GM18870 (cell line): ENCODE results near the gene CETP.
A peak's percentile ranks its signal among the peaks of the same experiment; 100 is the strongest.

Source experiments
- ATAC-seq: cut with Tn5 transposase; IDR thresholded peaks from one replicate; pipeline ENCODE4 v1.9.1; 2021; ENCODE audit warnings: moderate library complexity; ENCODE audit not compliant: unreplicated experiment

The CETP gene, protein sequence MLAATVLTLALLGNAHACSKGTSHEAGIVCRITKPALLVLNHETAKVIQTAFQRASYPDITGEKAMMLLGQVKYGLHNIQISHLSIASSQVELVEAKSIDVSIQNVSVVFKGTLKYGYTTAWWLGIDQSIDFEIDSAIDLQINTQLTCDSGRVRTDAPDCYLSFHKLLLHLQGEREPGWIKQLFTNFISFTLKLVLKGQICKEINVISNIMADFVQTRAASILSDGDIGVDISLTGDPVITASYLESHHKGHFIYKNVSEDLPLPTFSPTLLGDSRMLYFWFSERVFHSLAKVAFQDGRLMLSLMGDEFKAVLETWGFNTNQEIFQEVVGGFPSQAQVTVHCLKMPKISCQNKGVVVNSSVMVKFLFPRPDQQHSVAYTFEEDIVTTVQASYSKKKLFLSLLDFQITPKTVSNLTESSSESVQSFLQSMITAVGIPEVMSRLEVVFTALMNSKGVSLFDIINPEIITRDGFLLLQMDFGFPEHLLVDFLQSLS

DNA sequence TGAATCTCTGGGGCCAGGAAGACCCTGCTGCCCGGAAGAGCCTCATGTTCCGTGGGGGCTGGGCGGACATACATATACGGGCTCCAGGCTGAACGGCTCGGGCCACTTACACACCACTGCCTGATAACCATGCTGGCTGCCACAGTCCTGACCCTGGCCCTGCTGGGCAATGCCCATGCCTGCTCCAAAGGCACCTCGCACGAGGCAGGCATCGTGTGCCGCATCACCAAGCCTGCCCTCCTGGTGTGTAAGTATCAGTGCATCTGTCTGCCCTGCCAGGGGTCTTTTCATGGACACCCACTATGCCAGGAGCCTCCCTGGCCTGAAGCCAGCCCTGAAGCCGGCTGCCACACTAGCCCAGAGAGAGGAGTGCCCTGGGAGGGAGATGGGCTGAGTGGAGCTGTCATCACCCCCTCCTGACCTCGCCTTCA, at the start of gene CETP:
TSS of gene CETP (plus strand) at position 100 of the 431 bp plus-strand sequence. CDS start at position 130, 30 bp downstream.
- ATAC-seq: no peak

DNA sequence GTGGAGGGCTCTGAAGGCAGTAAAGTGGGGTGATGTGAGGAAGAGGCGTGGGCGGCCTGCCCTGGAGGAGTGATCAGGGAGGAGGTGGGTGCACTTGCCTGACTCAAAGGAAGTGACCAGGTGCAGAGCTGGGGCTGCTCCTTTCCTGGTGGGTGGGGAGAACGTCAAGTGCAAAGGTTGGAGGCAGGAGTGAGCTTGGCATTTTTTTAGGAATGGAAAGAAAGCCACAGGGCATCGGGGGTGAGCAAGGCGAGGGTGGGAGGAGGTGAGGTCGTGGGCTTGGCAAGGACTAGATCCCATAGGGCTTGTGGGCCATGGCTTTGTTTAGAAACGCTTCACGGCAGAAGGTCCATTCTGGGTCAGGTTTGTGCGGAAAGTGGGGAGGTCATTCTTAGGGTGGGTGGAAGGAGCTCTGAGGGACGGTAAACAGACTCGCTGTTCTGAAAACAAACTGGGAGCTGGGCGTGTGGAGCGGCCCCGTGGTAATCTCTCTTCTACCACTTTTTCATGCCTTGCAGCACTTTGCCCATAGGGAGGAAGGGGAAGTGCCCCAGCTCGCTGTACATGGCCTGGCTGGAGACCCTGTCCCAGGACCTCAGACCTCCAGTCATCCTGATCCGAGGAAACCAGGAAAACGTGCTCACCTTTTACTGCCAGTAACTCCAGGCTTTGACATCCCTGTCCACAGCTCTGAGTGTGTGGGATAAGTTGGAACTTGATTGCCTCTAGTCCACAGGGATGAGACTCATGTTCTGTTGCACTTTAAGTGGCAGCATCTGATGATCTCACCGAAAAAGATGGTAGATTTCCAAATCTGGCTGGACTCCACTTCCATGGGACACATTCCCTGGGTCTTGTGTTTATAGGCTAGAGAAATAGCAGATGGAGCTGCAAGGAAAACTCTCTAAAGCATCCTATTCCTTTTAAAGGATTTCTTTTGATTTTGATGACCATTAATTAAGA, 48.7 kb upstream of the CETP start:
- no peak for ATAC-seq

DNA sequence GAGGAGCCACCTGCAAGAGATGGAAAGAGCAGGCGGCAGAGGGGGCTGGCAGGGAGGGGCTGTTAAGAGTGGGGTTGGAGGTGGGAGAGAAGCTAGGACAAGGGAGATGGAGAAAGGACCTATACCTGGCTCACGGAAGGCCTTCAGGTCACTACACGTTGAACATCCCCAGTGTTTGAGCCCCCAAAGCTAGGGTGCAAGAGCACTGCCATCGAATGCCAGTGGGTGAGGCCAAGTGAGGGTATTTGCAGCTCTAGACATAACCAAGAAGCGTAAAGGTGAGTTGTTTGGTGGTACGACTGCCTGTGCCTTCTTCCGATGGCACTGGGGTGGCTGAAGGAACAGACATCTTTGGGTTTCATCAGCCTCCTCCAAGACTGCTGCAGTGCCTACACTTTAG, 46.9 kb upstream of the CETP start:
- ATAC-seq: no peak

DNA sequence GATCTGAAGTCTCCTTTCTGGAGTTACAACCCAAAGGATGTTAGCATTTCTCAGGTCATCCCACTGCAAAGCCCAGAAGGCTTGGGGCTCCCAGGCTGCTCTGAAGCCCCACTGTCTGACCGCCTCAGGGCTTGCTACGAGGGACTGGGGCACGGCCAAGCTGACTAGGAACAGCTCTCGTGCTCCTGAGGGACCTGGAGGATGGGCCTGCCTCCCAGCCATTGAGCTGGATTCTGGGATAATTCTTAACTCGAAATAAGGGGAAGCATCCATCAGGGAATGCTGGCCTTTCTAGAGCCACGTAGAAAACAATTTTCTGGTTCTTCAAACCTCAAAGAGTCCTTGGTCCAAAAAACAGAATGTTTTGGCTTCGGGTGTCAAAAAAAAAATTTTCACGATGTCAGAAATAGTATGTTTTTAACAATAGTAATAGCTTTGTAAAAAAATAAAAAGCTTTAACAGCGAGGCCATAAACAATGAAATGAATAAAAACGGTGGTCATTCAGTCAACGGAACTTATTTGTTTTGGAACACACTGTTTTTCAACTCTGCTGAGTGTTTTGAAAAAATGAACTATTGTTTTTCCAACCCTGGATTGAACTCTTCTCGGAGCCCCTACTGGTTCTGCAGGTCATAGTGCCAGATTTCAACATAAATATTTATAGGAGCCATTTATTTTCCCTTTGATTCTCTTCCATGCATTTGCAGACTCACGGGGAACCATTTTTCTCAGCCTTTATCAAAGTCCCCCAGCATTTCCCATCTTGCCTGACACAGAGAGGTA, 46.2 kb upstream of the CETP start:
- ATAC-seq: no peak

DNA sequence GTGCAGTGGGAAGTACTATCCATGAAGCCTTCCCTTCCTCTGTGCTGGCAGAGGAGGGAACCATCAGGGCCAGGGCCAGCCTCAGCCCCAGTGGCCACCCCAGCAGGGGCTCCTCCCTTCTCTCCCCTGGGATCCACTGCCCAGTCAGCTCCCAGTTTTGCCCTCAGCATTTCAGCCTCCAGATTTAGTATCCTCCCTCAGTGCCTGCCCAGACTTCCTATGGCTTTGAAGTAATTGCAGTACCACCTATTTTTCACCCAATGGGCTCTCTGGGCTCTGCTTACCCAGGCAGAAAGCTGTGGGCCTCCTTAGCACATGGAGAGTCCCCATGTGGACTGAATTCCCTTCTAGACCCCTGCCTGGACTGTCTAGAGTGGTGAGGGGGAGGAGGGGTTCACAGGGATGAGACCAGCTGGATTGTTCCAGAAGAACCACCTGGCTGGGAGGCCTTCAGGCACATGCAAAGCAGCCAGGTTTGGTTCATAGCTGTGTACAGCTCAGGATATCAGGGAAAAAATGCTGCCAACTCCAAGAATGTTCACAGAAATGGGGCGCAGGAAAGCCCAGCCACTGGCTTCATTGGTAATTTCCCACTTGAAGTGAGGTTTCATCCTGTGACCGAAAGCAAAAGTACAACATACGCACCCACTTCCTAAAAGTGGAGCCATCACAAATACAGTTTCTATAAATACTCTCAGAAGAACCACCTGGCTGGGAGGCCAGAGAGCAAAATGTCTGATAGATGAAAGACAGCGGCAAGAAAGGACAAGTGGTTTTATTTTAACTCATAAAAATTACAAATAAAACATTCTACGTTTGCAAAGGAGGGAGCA, 45.0 kb upstream of the CETP start:
- peak; percentile 82 for ATAC-seq

DNA sequence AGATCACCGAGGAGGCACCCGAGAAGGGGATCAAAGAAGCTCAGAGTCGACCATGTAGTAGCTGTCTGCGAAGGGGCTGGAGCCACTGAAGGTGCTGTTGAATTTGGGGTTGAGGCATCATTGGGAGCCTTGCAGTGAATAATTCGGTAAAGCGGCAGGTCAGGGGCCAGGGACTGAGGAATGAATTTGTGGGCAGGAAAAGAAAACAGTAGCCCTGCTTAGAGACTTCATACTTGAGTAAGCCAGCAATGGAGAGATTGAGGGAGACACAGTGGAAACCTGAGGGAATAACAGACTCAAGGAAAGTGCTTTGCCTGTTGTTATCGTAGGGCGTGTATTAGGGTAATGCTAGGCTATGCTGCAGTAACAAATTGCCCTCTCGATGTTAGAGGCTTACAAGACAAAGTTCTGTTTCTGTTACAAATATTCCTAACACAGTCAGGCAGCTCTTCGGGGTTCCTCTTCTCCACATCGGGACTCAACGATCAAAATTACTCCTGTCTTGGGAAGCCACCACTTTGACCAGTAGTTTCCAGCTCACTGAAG, 43.2 kb upstream of the CETP start:
- ATAC-seq: no peak

DNA sequence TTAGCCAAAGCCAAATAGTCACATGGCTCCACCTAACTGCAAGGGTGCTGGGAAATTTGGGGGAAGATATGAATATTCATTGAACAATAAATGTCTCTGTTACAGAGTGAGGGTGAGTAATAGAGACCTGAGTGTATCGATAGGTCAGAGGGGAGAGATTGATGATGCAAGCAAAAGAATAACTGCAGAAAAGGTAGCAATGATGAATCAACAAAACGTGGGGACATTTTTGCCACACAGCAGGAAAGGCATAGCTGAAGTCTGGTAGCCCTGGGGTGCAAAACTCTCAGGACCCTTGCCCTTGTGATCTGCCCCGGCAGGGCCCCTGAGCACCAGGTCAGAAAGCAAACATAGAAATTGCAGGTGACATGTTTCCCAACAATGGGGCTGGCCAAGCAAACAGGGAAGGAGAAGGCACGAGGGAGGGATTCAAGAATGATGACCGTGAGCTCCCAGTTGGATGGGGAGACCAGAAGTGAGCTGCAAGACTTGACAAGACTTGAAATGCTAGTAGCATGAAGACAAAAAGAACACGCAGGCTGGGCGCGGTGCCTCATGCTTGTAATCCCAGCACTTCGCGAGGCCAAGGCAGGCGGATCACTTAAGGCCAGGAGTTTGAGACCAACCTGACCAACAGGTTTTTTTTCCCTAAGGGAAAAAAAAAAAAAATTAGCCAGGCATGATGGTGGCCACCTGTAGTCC, 42.5 kb upstream of the CETP start:
- ATAC-seq: no peak

DNA sequence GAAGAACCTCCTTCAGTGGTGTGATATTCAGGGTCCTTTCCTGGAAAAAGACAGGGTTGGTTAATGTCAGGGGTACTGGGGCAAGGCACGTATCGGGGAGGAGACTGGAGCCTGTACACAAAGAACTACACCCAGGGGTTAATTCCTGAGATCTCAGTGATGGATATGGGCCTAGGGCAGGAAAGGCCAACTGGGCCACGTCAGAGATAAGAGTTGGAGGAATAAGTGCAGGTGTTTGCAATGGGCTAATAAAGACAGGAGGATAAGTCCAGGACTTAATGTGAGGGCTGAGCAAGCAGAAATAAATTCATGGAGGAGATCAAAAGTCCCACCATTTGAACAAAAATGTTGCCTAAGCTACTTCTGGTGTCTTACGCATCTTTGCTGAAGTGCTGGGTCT, 40.2 kb upstream of the CETP start:
- ATAC-seq: no peak

DNA sequence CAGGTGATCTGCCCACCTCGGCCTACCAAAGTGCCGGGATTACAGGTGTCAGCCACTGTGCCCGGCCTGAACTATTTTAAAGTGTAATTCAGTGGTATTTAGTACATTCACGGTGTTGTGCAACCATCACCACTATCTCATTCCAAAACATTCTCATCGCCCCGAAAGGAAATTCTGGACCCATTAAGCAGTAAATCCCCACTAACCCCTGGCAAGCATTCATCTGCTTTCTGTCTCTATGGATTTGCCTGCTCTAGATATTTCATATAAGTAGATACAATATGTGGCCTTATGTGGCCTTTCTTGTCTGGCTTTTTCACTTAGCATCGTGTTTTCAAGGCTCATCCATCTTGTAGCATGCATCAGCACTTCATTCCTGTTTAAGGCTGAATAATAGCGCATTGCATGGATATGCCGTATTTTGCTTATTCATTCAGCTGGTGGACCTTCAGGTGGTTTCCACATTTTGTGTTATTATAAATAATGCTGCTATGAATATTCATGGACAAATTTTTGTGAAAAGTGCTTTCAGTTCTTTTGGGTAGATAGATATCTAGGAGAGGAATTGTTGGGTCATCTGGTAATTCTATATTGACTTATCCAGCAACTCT, 38.2 kb upstream of the CETP start:
- ATAC-seq: no peak

DNA sequence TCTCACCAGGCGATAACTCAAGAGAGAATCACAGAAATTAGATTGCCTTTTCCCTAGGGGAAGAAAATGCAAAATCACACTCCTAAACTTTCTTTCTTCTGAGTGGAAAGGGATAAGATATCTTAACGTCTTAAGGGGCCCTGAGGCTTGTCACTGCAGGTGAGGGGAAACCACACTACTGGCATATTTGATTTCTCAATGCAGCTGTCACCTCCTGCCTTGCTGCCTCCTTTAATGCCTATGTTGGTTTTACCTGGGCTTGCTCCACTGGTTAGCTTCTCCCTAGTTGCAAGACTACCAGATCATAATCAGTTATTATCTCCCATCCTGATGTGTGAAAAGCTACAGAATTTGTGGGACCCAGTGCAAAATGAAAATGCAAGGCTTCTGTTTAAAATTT, 34.3 kb upstream of the CETP start:
- no peak for ATAC-seq

DNA sequence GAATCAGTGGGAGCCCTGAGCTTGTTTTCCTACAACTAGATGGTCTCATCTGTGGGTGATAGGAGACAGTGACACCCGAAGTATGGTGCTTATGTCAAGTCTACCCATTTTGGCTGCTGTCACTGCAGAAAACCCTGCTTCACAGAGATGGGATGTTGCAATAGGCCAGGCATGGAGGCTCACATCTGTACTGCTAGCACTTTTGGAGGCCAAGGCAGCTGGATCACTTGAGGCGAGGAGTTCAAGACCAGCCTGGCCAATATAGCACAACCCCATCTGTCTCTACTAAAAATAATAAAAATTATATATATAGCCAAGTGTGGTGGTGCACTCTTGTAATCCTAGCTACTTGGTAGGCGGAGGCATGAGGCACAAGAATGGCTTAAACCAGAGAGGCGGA, 32.1 kb upstream of the CETP start:
- no peak for ATAC-seq

DNA sequence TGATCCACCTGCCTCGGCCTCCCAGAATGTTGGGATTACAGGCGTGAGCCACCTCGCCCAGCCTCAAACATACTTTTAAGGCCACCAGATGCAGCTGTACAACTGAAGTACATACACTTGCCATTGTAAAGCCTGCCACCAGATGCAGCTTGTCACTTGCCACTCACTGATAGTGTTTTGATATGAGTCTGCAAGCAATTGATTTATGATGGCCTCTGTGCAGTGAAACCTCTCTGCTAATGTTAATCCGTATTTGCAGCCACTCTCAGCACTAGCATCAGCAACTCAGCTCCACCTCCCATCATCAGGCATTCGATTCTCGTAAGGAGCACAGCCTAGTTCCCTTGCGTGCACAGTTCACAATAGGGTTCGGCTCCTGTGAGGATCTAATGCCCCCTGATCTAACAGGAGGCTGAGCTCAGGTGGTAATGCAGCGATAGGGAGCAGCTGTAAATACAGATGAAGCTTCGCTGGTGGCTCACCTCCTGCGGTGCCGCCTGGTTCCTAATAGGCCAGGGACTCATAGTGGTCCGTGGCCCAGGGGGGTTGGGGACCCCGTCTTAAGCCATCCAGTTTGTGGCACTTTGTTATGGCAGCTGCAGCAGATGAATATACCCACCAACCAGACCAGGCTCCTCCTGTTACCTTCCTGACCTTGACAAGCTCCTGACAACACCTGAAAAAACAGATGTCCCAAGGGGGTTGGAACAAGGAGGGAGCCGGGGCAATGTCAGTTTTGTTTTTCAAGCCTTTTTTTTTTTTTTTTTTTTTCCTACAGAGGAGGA, 31.1 kb upstream of the CETP start:
- ATAC-seq: no peak

DNA sequence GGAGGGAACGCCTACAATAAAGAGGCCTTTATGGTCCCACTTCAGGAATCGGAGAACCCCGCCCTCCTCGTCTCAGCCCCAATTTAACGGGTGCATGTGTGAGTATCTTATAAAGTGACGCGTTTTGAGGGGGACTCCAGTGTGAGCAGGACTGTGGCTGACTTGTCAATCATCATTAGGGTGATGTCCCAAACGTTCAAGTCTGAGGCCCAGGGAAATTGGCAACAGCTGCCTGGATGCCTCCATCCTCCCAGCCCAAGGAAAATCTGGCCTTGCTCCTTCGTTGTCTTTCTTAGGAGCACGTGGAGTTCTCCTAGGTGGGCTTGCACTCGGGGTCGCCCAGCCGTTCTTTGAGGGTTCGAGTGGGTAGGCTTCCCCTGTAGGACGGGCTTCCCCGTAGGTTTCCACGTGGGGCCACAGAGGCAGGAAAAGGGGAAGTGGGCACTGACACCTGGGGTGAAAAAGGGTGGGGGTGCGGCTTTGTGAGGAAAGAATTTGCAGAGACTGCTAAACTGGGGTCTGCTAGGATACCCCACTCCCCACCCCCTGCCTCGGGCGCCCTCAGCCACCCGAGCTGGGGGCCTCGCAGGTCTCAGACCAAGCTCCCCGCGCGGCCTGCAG, 30.4 kb upstream of the CETP start:
- peak; percentile 35 for ATAC-seq

DNA sequence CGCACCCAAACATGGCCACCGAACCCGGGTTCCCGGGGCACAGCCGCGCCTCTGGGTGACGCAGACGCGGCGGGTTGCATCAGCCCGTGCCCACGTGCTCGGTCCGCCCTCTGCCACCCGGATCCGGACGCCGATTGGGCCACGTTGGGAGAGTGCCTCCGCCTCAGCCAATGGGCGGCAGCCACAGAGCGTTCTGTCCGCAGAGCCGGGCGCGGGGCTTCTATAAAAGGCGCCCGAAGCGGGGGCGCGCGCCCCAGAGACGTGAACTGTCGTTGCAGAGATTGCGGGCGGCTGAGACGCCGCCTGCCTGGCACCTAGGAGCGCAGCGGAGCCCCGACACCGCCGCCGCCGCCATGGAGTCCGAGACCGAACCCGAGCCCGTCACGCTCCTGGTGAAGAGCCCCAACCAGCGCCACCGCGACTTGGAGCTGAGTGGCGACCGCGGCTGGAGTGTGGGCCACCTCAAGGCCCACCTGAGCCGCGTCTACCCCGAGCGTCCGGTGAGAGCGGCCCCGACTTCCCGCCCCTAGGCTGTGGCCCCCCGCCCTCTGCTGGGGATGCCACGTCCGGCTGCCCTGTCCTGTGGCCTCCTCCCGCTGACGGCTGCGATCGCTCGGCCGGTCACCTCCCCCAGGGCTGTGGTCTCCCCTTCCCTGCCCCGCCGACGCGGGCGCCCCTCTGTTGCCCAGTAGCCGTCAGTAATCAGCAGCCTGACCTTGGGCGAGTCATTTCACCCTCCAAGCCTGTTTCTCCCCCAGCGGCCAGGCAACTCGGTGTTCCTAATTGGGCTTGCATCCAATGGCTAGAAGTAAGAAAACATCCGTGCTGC, 29.6 kb upstream of the CETP start, which contains the start of gene HERPUD1:
TSS of gene HERPUD1 (plus strand) at position 251 of the 829 bp plus-strand sequence. CDS start at position 354, 103 bp downstream.
- peak; percentile 64 for ATAC-seq

DNA sequence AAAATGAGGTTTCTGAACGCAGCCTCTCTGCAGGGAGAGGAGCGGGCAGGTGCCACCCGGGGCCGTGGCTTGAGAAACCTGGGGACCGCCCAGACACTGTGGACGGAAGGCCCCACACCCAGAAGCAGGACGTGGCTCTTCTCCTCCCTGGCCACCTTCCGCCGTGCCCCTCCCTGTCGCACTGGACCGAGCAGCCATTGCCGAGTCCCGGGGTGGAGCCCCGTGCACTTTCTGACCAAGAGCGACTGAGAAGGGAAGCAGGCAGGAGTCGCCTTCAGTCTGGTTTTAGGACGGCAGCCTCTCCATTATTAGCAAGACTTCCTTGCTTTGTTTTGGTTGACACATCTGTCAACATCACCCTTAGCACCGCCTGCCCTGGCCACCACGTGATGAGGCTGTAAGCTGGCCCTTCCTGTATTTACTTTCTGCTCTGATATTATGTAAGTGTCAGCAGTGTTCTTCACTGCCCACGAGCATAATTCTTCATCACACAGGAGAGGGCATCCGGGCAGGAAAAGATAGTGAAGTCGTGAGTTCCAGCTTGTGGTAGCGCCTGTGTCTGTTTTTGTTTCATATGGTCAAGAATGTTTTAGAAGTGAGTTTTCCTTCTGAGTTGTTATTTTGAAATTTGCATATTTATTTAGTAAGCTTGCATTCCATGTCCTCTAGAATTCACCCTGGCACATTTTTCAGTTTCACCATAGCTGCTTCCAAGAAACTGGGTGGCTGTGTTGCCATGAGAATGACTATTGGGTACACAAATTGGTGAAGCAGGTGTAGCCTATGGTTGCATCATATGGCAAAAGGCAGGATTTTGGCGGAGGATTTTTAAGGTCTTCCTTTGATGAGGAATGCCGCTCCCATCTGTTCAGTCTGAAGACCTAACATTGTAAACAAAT, 28.8 kb upstream of the CETP start:
- ATAC-seq: peak; percentile 16
